GM12801 (cell line): ENCODE data around the gene ZNF423.

Experiments used
- TF ChIP-seq, protein P1 (sequence below): IDR thresholded peaks from one replicate; pipeline ENCODE4 v1.5.1; 2011; ENCODE audit warnings: control low read depth; ENCODE audit not compliant: insufficient read length; ENCODE audit errors: extremely low read depth

ZNF423 gene

DNA sequence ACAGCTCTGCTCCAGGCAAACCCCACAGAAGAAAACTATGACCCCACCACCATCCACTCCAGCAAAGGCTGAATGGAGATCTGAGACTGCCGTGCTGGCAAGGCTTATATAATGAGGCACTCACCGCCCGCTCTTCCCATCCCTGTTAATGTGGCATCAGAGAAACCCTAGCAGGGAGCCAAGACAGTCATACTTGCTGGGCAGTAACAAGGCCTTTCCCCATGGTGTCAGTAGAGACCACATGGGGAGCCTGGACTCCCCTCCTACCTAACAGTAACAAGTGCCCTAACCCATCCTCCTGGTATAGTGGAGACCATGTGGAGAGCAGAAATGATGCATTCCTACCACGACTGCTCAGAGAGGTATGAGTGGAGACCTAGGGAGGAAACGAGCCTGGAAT lies 247.1 kb downstream of the ZNF423 start:
- TF ChIP-seq, protein P1, sequence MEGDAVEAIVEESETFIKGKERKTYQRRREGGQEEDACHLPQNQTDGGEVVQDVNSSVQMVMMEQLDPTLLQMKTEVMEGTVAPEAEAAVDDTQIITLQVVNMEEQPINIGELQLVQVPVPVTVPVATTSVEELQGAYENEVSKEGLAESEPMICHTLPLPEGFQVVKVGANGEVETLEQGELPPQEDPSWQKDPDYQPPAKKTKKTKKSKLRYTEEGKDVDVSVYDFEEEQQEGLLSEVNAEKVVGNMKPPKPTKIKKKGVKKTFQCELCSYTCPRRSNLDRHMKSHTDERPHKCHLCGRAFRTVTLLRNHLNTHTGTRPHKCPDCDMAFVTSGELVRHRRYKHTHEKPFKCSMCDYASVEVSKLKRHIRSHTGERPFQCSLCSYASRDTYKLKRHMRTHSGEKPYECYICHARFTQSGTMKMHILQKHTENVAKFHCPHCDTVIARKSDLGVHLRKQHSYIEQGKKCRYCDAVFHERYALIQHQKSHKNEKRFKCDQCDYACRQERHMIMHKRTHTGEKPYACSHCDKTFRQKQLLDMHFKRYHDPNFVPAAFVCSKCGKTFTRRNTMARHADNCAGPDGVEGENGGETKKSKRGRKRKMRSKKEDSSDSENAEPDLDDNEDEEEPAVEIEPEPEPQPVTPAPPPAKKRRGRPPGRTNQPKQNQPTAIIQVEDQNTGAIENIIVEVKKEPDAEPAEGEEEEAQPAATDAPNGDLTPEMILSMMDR, result no peak

DNA sequence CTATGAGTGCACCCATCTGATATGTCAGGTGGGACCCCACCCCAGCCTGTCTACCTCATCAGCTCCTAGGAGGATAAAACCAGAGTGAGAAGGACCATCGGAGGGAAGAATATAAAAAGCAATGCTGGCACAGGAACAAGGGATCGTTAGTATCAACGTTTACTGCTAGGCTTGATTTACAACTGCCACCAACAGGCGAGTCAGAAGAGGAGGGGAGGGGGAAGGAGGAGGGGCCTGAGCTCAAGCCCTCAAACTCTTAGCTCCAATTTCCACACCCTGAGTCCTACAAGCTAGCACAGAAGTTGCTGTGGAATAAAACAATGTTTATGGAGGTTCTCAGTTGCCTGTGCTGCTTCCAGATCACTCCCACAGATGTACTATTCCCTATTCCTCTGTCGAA lies 247.8 kb downstream of the ZNF423 start:
- TF ChIP-seq, protein P1, result no peak

DNA sequence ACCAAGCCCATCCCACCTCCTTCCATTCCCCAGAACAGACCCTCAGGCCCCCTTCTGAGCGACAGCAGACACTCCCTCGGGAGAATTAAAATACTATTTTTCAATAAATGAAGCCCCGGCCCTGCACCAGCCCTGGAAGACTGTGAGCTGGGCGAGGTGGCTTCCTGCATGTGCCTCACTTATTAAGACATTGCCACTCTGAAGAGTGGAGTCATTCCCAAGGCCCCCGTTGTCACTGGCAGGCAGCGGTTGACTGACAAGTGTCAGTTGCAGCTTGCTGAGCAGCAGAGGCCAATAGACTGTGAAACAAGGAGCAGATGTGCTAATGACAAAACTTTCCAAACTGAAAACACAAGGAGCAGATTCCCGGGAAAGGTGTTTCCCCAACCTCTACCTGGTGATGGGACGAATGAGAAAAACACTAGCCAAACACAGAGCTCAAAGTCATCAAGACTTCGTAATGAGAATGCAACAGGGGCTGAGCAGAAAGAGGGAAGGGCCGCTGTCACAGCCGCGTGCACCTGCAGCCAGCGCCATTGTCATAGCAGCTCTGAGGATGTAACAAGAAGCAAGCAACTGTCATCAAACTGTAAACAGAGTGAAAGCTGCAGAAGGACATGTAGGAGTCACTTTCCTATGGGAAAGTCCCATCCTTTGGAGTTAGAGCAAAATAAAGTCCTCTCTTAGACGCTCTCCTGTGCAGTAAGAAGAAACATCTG lies 250.2 kb downstream of the ZNF423 start:
- TF ChIP-seq, protein P1, result no peak

DNA sequence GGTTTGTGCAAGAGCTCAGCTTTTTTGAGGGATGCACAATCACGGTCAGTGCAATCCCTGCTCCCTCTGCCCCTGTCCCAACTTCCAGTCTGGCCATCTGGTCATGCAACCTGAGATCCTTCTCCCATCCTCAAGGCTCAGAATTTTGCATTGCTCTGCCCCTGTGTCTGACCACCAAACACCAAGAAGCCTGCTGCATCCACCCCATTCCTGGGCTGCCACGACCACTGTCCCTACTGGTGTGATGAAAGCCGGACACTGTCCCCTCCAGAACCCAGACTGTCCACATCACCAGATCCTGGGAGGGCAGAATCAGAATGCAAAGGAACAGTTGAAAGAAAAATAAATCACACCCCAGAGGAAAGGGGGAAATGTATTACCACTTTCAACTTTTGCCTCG lies 251.3 kb downstream of the ZNF423 start:
- TF ChIP-seq, protein P1, result no peak

DNA sequence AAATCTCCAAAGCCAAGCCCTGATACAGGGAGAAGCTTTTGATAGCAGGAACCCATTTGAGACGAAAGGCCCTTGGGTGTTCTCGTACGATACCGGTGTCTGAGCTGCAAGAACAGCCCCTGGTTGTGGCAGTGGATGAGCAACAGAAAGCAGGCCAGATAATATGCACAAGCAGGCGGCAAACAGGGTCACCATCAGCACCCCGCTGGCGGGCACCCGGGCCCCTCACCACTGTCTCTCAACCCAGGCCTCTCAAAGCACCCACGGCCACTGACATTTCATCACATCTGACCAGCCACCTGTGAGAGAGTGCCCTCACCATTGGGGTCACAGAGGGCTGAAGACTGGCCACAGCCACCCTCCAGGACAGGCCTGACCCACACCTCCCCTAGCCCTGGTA lies 252.0 kb downstream of the ZNF423 start:
- TF ChIP-seq, protein P1, result no peak

DNA sequence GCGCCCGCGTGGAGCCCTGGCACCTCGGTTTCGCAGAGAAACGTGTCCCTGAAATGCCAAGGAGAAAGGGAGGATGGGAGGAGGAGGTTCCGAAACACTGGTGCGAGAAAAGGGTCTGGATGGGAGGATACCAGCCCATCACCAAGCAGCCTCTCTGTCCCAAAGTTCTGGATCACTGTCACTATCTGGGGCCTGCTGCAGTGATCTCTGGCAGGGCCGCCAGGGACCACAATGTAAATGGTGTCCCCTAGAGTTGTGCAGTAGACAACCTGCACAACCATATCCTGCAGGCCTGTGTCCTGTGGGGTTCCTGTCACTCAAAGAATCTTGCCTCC lies 253.0 kb downstream of the ZNF423 start:
- TF ChIP-seq, protein P1, result no peak

DNA sequence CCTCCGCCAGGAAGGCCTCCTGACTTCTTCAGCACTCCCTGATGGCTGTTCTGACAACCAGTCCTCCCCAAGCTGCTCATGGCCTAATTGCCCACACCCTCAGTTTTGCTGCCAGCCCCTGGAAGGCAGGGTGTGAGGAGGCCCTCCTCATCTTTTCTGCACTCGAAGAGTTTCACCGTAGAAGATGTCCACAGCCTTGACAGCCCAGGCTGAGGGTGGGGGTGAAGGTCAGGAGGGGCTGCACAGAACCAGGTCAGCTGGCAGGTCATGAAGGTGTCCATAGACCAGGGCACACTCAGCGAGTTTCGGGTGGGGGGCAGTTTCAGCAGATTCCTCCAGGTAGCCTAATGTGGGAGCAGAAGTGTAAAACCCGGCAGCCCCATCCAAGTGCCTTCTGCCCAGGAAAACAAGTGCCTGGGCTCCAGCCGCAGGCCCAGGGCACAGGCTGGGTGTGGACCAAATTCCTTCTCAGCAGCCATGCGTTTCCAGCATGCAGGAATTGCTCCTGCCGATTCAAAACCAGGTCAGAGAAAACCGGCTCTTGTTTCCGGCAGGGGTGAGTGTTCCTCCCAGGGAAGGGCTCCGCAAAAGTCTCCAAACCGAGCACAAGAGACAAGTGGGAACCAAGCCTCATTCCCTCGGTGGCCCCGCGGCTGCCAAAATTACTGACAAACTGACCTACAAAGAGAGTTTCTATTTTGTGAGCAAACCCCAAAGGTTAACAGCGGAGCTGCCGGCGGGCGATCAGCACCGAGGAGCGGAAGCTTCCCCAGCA lies 253.5 kb downstream of the ZNF423 start:
- TF ChIP-seq, protein P1, result no peak
